Lower leg skin (tissue), 3 donors: ENCODE measurements around the gene TAF12.
"Not testable (repeated sequence)": the region's sequence is repeated elsewhere in the genome, so short reads cannot be mapped to it uniquely, and the experiment has no call there.

Experiments used
- CTCF ChIP-seq, 3 donors: fragments of 450-650 bp; IDR thresholded peaks; one replicate each; pipeline ENCODE4 v1.5.1; 2016; ENCODE audit warnings: antibody characterized with exemption in 3 of 3, mild to moderate bottlenecking in 3 of 3, moderate library complexity in 2 of 3
- POLR2A ChIP-seq, 2 donors: fragments of 450-650 bp; IDR thresholded peaks; one replicate each; pipeline ENCODE4 v1.6.1; 2016 to 2017; ENCODE audit warnings: antibody characterized with exemption in 2 of 2, mild to moderate bottlenecking in 1 of 2, moderate library complexity in 1 of 2

- not testable (repeated sequence) for TF ChIP-seq CTCF, POLR2A (IDR thresholded peaks at IDR 0.05)
These were observed 12.8 kb upstream of the TAF12 start for GRCh38 chr1:28655448-28656311.
